NT2/D1 (cell line): ENCODE data around the gene DRAM1.

Experiments
- DNase-seq: peaks from one replicate; pipeline ENCODE4 v3.0.0-alpha.2; 2011; ENCODE audit warnings: low read depth, low spot score
- H3K27me3 ChIP-seq: 2 replicates; pipeline ENCODE4 v1.6.0; 2011; ENCODE audit warnings: mild to moderate bottlenecking; ENCODE audit not compliant: insufficient read length, insufficient read depth
- H3K36me3 ChIP-seq: 2 replicates; pipeline ENCODE4 v1.6.1; 2011; ENCODE audit warnings: mild to moderate bottlenecking, low read length, mixed read lengths; ENCODE audit not compliant: insufficient read depth, insufficient read length
- H3K4me1 ChIP-seq: 2 replicates; pipeline ENCODE4 v1.5.1; 2011; ENCODE audit not compliant: insufficient read depth, insufficient read length
- H3K4me3 ChIP-seq: 2 replicates; pipeline ENCODE4 v1.5.1; 2011; ENCODE audit warnings: low read depth; ENCODE audit not compliant: insufficient read length
- H3K9ac ChIP-seq: 2 replicates; pipeline ENCODE4 v1.6.0; 2011; ENCODE audit warnings: low read depth; ENCODE audit not compliant: insufficient read length
- H3K9me3 ChIP-seq: 2 replicates; pipeline ENCODE4 v1.5.1; 2011; ENCODE audit warnings: mild to moderate bottlenecking, low read length; ENCODE audit not compliant: insufficient read depth
- SUZ12 ChIP-seq: IDR thresholded peaks from 2 replicates; pipeline ENCODE4 v1.6.1; 2011; ENCODE audit not compliant: insufficient read length, insufficient read depth; ENCODE audit errors: extremely low read depth
- YY1 ChIP-seq: IDR thresholded peaks from 2 replicates; pipeline ENCODE4 v1.6.1; 2011; ENCODE audit not compliant: insufficient read length, insufficient read depth
- ZNF274 ChIP-seq: IDR thresholded peaks from 2 replicates; pipeline ENCODE4 v1.6.1; 2011; ENCODE audit warnings: mild to moderate bottlenecking, low read depth, low read length

The DRAM1 gene, protein sequence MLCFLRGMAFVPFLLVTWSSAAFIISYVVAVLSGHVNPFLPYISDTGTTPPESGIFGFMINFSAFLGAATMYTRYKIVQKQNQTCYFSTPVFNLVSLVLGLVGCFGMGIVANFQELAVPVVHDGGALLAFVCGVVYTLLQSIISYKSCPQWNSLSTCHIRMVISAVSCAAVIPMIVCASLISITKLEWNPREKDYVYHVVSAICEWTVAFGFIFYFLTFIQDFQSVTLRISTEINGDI

GRCh38 chr12:101876861-101877805 lies at the start of gene DRAM1:
Gene DRAM1 (plus strand): TSS chr12:101877580. CDS start chr12:101877790, 210 bp downstream.
- DNase-seq = peak; percentile 60
- peak within 1 kb of the TSS; percentile 81 for H3K4me3 ChIP-seq
- no peaks in the 10 kb centered on the region for H3K36me3 ChIP-seq
- TF ChIP-seq ZNF274 (no peak), SUZ12 (no peak), YY1 (no peak)
- H3K27me3 ChIP-seq = peaks cover 15% of the 10 kb centered on the region
- peak within 1 kb of the TSS; percentile 91 for H3K9ac ChIP-seq
- H3K4me1 ChIP-seq = no peaks in the 10 kb centered on the region
- H3K9me3 ChIP-seq = no peaks in the 10 kb centered on the region

- H3K9me3 ChIP-seq = no peaks in the 10 kb centered on the region
- no peaks in the 10 kb centered on the region for H3K36me3 ChIP-seq
- H3K4me3 ChIP-seq = no peak overlapping the region
- H3K27me3 ChIP-seq = no peaks in the 10 kb centered on the region
- TF ChIP-seq ZNF274 (no peak), YY1 (no peak), SUZ12 (no peak)
- no peak for DNase-seq
- no peaks in the 10 kb centered on the region for H3K4me1 ChIP-seq
- no peak overlapping the region for H3K9ac ChIP-seq
Measured at GRCh38 chr12:101828463-101829196, 48.8 kb upstream of the DRAM1 start.

- no peak for DNase-seq
Measured at GRCh38 chr12:101829639-101830366, 47.6 kb upstream of the DRAM1 start.

GRCh38 chr12:101830367-101831325 lies 46.7 kb upstream of the DRAM1 start, which contains the start of gene GNPTAB:
Gene GNPTAB (minus strand): TSS chr12:101830959. CDS start chr12:101830675, 284 bp downstream.
- DNase-seq = peak; percentile 86
- TF ChIP-seq ZNF274 = no peak
- no peak for TF ChIP-seq SUZ12
- no peak for TF ChIP-seq YY1

More at GRCh38 chr12:101829639-101830366, 47.6 kb upstream of the DRAM1 start:
- Histone ChIP-seq H3K9ac (peak overlapping the region; percentile 88), H3K4me3 (peak overlapping the region; percentile 90), H3K27me3 (no peaks in the 10 kb centered on the region), H3K4me1 (no peaks in the 10 kb centered on the region), H3K36me3 (no peaks in the 10 kb centered on the region), H3K9me3 (no peaks in the 10 kb centered on the region)
- TF ChIP-seq SUZ12 (no peak), YY1 (no peak)

GRCh38 chr12:101832030-101832429 lies 45.4 kb upstream of the DRAM1 start:
- Histone ChIP-seq H3K9ac (no peak overlapping the region), H3K27me3 (no peaks in the 10 kb centered on the region), H3K4me1 (no peaks in the 10 kb centered on the region), H3K9me3 (no peaks in the 10 kb centered on the region), H3K36me3 (no peaks in the 10 kb centered on the region), H3K4me3 (no peak overlapping the region)
- no peak for DNase-seq
- TF ChIP-seq SUZ12 = no peak
- no peak for TF ChIP-seq ZNF274
- no peak for TF ChIP-seq YY1

More at GRCh38 chr12:101830367-101831325, 46.7 kb upstream of the DRAM1 start, which contains the start of gene GNPTAB:
- no peaks in the 10 kb centered on the region for H3K36me3 ChIP-seq
- H3K27me3 ChIP-seq = no peaks in the 10 kb centered on the region
- H3K9me3 ChIP-seq = no peaks in the 10 kb centered on the region
- peak within 1 kb of the TSS; percentile 90 for H3K4me3 ChIP-seq
- no peaks in the 10 kb centered on the region for H3K4me1 ChIP-seq
- peak within 1 kb of the TSS; percentile 88 for H3K9ac ChIP-seq
